H9 (cell line): ENCODE measurements around the gene SCD5. TPM values are rescaled to one million over a fixed set of nuclear protein-coding genes. Genes with fewer than 3 reads are reported as not detected.

Source experiments
- DNase-seq: peaks from one replicate; pipeline ENCODE4 v3.0.0-alpha.2; 2017
- H2AFZ ChIP-seq: one replicate; pipeline ENCODE4 v1.6.1; 2013; ENCODE audit warnings: mild to moderate bottlenecking, low read length, control low read depth, moderate library complexity
- H2AK5ac ChIP-seq: 2 replicates; pipeline ENCODE4 v1.6.1; 2013; ENCODE audit warnings: low read length, control low read depth, mixed read lengths; ENCODE audit not compliant: insufficient read length
- H2BK120ac ChIP-seq: one replicate; pipeline ENCODE4 v1.6.1; 2013; ENCODE audit warnings: low read depth, mild to moderate bottlenecking, low read length, control low read depth, inconsistent platforms; ENCODE audit not compliant: poor library complexity, severe bottlenecking
- H2BK12ac ChIP-seq: 2 replicates; pipeline ENCODE4 v1.6.1; 2013; ENCODE audit warnings: low read length, control low read depth, mixed read lengths, low read depth; ENCODE audit not compliant: insufficient read length
- H2BK15ac ChIP-seq: 2 replicates; pipeline ENCODE4 v1.6.1; 2013; ENCODE audit warnings: low read depth, low read length, control low read depth
- H2BK20ac ChIP-seq: one replicate; pipeline ENCODE4 v1.6.1; 2013; ENCODE audit warnings: low read depth, mild to moderate bottlenecking, low read length, control low read depth, inconsistent platforms; ENCODE audit not compliant: poor library complexity, severe bottlenecking
- H2BK5ac ChIP-seq: 2 replicates; pipeline ENCODE4 v1.6.1; 2013; ENCODE audit warnings: low read length, control low read depth, mixed read lengths; ENCODE audit not compliant: insufficient read length
- H3K14ac ChIP-seq: 2 replicates; pipeline ENCODE4 v1.6.1; 2013; ENCODE audit warnings: low read length, control low read depth; ENCODE audit not compliant: insufficient read depth
- H3K18ac ChIP-seq: 2 replicates; pipeline ENCODE4 v1.6.1; 2013; ENCODE audit warnings: low read depth, mild to moderate bottlenecking, mixed read lengths, low read length, control low read depth; ENCODE audit not compliant: insufficient read length
- H3K23ac ChIP-seq: 2 replicates; pipeline ENCODE4 v1.6.1; 2013; ENCODE audit warnings: low read length, control low read depth, mixed read lengths, low read depth; ENCODE audit not compliant: insufficient read length
- H3K23me2 ChIP-seq: 2 replicates; pipeline ENCODE4 v1.6.1; 2013; ENCODE audit warnings: low read depth, mild to moderate bottlenecking, mixed read lengths, low read length, control low read depth; ENCODE audit not compliant: insufficient read length, poor library complexity, severe bottlenecking
- H3K27ac ChIP-seq: 2 replicates; pipeline ENCODE4 v1.5.1; 2013; ENCODE audit warnings: low read length, control low read depth, mixed read lengths, low read depth; ENCODE audit not compliant: insufficient read length
- H3K27me3 ChIP-seq: 2 replicates; pipeline ENCODE4 v1.6.1; 2013; ENCODE audit warnings: low read length, control low read depth, inconsistent platforms; ENCODE audit not compliant: insufficient read depth
- H3K4ac ChIP-seq: 2 replicates; pipeline ENCODE4 v1.6.1; 2013; ENCODE audit warnings: low read depth, mild to moderate bottlenecking, control low read depth, inconsistent platforms, low read length, moderate library complexity
- H3K4me1 ChIP-seq: 2 replicates; pipeline ENCODE4 v1.6.1; 2013; ENCODE audit warnings: low read length, control low read depth, inconsistent platforms; ENCODE audit not compliant: insufficient read depth
- H3K4me2 ChIP-seq: 2 replicates; pipeline ENCODE4 v1.6.1; 2013; ENCODE audit warnings: low read length, control low read depth, mixed read lengths; ENCODE audit not compliant: insufficient read length, insufficient read depth
- H3K56ac ChIP-seq: 2 replicates; pipeline ENCODE4 v1.6.1; 2013; ENCODE audit warnings: low read depth, mild to moderate bottlenecking, mixed read lengths, low read length, control low read depth; ENCODE audit not compliant: insufficient read length
- H3K79me1 ChIP-seq: 2 replicates; pipeline ENCODE4 v1.6.1; 2013; ENCODE audit warnings: low read depth, mild to moderate bottlenecking, moderate library complexity, low read length, control low read depth, inconsistent platforms; ENCODE audit not compliant: insufficient read depth, poor library complexity, severe bottlenecking
- H3K79me2 ChIP-seq: 2 replicates; pipeline ENCODE4 v1.6.1; 2013; ENCODE audit warnings: low read length, control low read depth, inconsistent platforms; ENCODE audit not compliant: insufficient read depth
- H3K9ac ChIP-seq: 2 replicates; pipeline ENCODE4 v1.6.1; 2013; ENCODE audit warnings: low read length, control low read depth, mixed read lengths; ENCODE audit not compliant: insufficient read length; ENCODE audit errors: extremely low read depth
- H3K9me3 ChIP-seq: one replicate; pipeline ENCODE4 v1.6.1; 2013; ENCODE audit warnings: low read depth, low read length, inconsistent platforms; ENCODE audit not compliant: control insufficient read depth
- H3T11ph ChIP-seq: one replicate; pipeline ENCODE4 v1.6.1; 2013; ENCODE audit warnings: mild to moderate bottlenecking, low read length, control low read depth, inconsistent platforms
- H4K20me1 ChIP-seq: one replicate; pipeline ENCODE4 v1.6.1; 2013; ENCODE audit not compliant: control insufficient read depth, insufficient read length, insufficient read depth
- H4K5ac ChIP-seq: 2 replicates; pipeline ENCODE4 v1.6.1; 2013; ENCODE audit warnings: low read depth, mild to moderate bottlenecking, mixed read lengths, low read length, control low read depth; ENCODE audit not compliant: insufficient read length
- H4K8ac ChIP-seq: replicated peaks from 2 replicates; pipeline ENCODE4 v1.6.1; 2013; ENCODE audit warnings: low read length, control low read depth, mixed read lengths, low read depth; ENCODE audit not compliant: insufficient read length
- H4K91ac ChIP-seq: 2 replicates; pipeline ENCODE4 v1.6.1; 2013; ENCODE audit warnings: low read depth, mild to moderate bottlenecking, moderate library complexity, mixed read lengths, low read length, control low read depth; ENCODE audit not compliant: insufficient read length
- H3K27ac Mint-ChIP-seq, 3 experiments: 2 replicates in 2 of 3; 3 replicates in 1 of 3; pipeline ENCODE4 v1.8.0; 2020 to 2021; ENCODE audit warnings: mixed read lengths in 3 of 3, mild to moderate bottlenecking in 1 of 3, moderate library complexity in 1 of 3
- H3K27me3 Mint-ChIP-seq: 2 replicates; pipeline ENCODE4 v1.8.0; 2021; ENCODE audit warnings: low read depth, mild to moderate bottlenecking, moderate library complexity, mixed read lengths
- H3K36me3 Mint-ChIP-seq, 3 experiments: 2 replicates in 2 of 3; 3 replicates in 1 of 3; pipeline ENCODE4 v1.8.0; 2020 to 2021; ENCODE audit warnings: low read depth in 3 of 3, mixed read lengths in 3 of 3; ENCODE audit not compliant: insufficient read depth in 1 of 3
- H3K4me1 Mint-ChIP-seq, 2 experiments: 2 replicates each; pipeline ENCODE4 v1.8.0; 2020; ENCODE audit warnings: mixed read lengths in 2 of 2
- H3K4me3 Mint-ChIP-seq, 2 experiments: 2 replicates in 1 of 2; 3 replicates in 1 of 2; pipeline ENCODE4 v1.8.0; 2020 to 2021; ENCODE audit warnings: mild to moderate bottlenecking in 2 of 2, mixed read lengths in 2 of 2, moderate library complexity in 1 of 2
- H3K9me3 Mint-ChIP-seq, 2 experiments: 2 replicates in 1 of 2; 3 replicates in 1 of 2; pipeline ENCODE4 v1.8.0; 2020; ENCODE audit warnings: mild to moderate bottlenecking in 2 of 2, mixed read lengths in 2 of 2, moderate library complexity in 1 of 2
- WGBS: extraction: QIAGEN DNeasy Blood & Tissue Kit; methylation state at CpG from one replicate; pipeline ENCODE4 v1.1.7; 2013; ENCODE audit warnings: missing lambda C conversion rate, low lambda C conversion rate, mixed read lengths; ENCODE audit not compliant: insufficient read length; ENCODE audit errors: extremely low coverage; 5-methylcytosine and 5-hydroxymethylcytosine counted together
- total RNA-seq: library from RNA; stranded (reverse); gene quantifications from 2 replicates; pipeline ENCODE4 v1.2.1, GENCODE V29; 2021
- TF ChIP-seq, protein P1 (sequence below): fragments of 200-600 bp; sonication (generic); conservative IDR thresholded peaks from 3 replicates; pipeline ENCODE4 v1.8.0; 2021; ENCODE audit warnings: antibody characterized with exemption, mild to moderate bottlenecking

Gene SCD5
- total RNA-seq, 1 experiment from 2014 or later: 0.68 TPM

DNA sequence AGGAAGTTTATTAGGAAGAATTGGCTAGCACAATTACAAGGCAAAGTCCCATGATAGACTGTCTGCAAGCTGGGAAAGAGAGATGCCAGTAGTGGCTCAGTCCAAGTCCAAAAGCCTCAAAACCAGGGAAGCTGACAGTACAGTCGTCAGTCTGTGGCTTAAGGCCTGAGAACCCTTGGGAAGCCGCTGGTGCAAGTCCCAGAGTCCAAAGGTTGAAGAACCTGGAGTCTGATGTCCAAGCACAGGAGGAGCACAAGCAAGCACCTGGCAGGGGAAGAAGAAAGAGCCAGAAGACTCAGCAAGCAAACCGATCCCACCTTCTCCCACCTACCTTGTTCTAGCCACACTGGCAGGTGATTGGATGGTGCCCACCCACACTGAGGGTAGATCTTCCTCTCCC, 185.5 kb downstream of the SCD5 start:
- Histone ChIP-seq H4K5ac (no peak overlapping the region), H2AK5ac (no peak overlapping the region), H3K9me3 (no peaks in the 10 kb centered on the region), H2BK15ac (no peak overlapping the region), H2AFZ (no peak overlapping the region), H4K20me1 (no peaks in the 10 kb centered on the region), H2BK5ac (no peak overlapping the region), H4K91ac (no peak overlapping the region), H2BK12ac (no peak overlapping the region), H3K56ac (no peak overlapping the region), H3K4ac (no peak overlapping the region), H4K8ac (no peak overlapping the region), H2BK120ac (no peak overlapping the region), H3K27me3 (no peaks in the 10 kb centered on the region; the same call in 1 of the 2 replicates), H3K23me2 (no peaks in the 10 kb centered on the region), H3K18ac (no peak overlapping the region), H3K79me2 (no peaks in the 10 kb centered on the region), H3K4me2 (no peak overlapping the region), H3K27ac (no peak overlapping the region), H3K23ac (no peak overlapping the region), H3K79me1 (no peaks in the 10 kb centered on the region), H2BK20ac (no peak overlapping the region), H3K14ac (no peak overlapping the region), H3T11ph (no peak overlapping the region), H3K4me1 (no peaks in the 10 kb centered on the region; the same call in 1 of the 2 replicates), H3K9ac (no peak overlapping the region)
- Mint-ChIP-seq H3K27ac (no peak overlapping the region), H3K4me1 (peaks cover 4% of the 10 kb centered on the region in 2 experiments), H3K4me3 (no peak overlapping the region), H3K9me3 (no peaks in the 10 kb centered on the region), H3K27me3 (no peaks in the 10 kb centered on the region), H3K36me3 (no peaks in the 10 kb centered on the region)
- TF ChIP-seq, protein P1, sequence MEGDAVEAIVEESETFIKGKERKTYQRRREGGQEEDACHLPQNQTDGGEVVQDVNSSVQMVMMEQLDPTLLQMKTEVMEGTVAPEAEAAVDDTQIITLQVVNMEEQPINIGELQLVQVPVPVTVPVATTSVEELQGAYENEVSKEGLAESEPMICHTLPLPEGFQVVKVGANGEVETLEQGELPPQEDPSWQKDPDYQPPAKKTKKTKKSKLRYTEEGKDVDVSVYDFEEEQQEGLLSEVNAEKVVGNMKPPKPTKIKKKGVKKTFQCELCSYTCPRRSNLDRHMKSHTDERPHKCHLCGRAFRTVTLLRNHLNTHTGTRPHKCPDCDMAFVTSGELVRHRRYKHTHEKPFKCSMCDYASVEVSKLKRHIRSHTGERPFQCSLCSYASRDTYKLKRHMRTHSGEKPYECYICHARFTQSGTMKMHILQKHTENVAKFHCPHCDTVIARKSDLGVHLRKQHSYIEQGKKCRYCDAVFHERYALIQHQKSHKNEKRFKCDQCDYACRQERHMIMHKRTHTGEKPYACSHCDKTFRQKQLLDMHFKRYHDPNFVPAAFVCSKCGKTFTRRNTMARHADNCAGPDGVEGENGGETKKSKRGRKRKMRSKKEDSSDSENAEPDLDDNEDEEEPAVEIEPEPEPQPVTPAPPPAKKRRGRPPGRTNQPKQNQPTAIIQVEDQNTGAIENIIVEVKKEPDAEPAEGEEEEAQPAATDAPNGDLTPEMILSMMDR: no peak
- DNase-seq: no peak
- WGBS: no CpG with 5 or more reads among the region's 3 CpGs
